GM23338 (cell line): ENCODE measurements around the gene ZFYVE21. TPM values are rescaled to one million over a fixed set of nuclear protein-coding genes. Genes with fewer than 3 reads are reported as not detected.

Source experiments
- ATAC-seq: fragments of 200-7000 bp; cut with Tn5 transposase; 3 replicates; pipeline ENCODE4 v1.9.1; 2020
- DNase-seq: peaks from one replicate; pipeline ENCODE4 v3.0.0-alpha.2; 2015; ENCODE audit warnings: low spot score
- H2AFZ ChIP-seq: fragments of 200-600 bp; sonication (generic); 2 replicates; pipeline ENCODE4 v1.8.0; 2016; ENCODE audit warnings: antibody characterized with exemption, mild to moderate bottlenecking, moderate library complexity
- H3F3A ChIP-seq: fragments of 200-600 bp; sonication (generic); replicated peaks from 2 replicates; pipeline ENCODE4 v1.8.0; 2017; ENCODE audit warnings: antibody characterized with exemption, mixed run types, low read depth
- H3K27ac ChIP-seq: fragments of 200-600 bp; sonication (generic); 2 replicates; pipeline ENCODE4 v1.6.1; 2016; ENCODE audit warnings: low read depth
- H3K27me3 ChIP-seq: fragments of 200-600 bp; sonication (generic); 2 replicates; pipeline ENCODE4 v1.8.0; 2016; ENCODE audit warnings: mild to moderate bottlenecking, mixed run types, moderate library complexity; ENCODE audit not compliant: insufficient read depth
- H3K36me3 ChIP-seq: fragments of 200-600 bp; sonication (generic); 2 replicates; pipeline ENCODE4 v1.8.0; 2016; ENCODE audit warnings: mild to moderate bottlenecking; ENCODE audit not compliant: insufficient read depth
- H3K4me1 ChIP-seq: fragments of 200-600 bp; sonication (generic); 2 replicates; pipeline ENCODE4 v1.8.0; 2016; ENCODE audit warnings: mild to moderate bottlenecking, moderate library complexity; ENCODE audit not compliant: insufficient read depth
- H3K4me2 ChIP-seq: fragments of 200-600 bp; sonication (generic); 2 replicates; pipeline ENCODE4 v1.7.1; 2017; ENCODE audit warnings: mixed run types
- H3K4me3 ChIP-seq: fragments of 200-600 bp; sonication (generic); 2 replicates; pipeline ENCODE4 v1.6.1; 2016; ENCODE audit warnings: mixed run types
- H3K79me2 ChIP-seq: fragments of 200-600 bp; sonication (generic); replicated peaks from 2 replicates; pipeline ENCODE4 v1.8.0; 2017; ENCODE audit warnings: mild to moderate bottlenecking; ENCODE audit not compliant: insufficient read depth
- H3K9me2 ChIP-seq: fragments of 200-600 bp; sonication (generic); 2 replicates; pipeline ENCODE4 v1.8.0; 2017; ENCODE audit not compliant: insufficient read depth
- H4K20me1 ChIP-seq: fragments of 200-600 bp; sonication (generic); replicated peaks from 2 replicates; pipeline ENCODE4 v1.8.0; 2017; ENCODE audit warnings: mild to moderate bottlenecking; ENCODE audit not compliant: insufficient read depth
- H3K27ac Mint-ChIP-seq: 2 replicates; pipeline ENCODE4 v1.8.0; 2020; ENCODE audit warnings: inconsistent platforms, mild to moderate bottlenecking, moderate library complexity, mixed read lengths
- H3K27me3 Mint-ChIP-seq: 3 replicates; pipeline ENCODE4 v1.8.0; 2022; ENCODE audit warnings: low read depth, mild to moderate bottlenecking, moderate library complexity, mixed read lengths, inconsistent platforms; ENCODE audit not compliant: insufficient read depth, poor library complexity
- H3K36me3 Mint-ChIP-seq: 3 replicates; pipeline ENCODE4 v1.8.0; 2021; ENCODE audit warnings: low read depth, mild to moderate bottlenecking, inconsistent platforms, moderate library complexity, mixed read lengths
- H3K4me1 Mint-ChIP-seq: 3 replicates; pipeline ENCODE4 v1.8.0; 2020; ENCODE audit warnings: mild to moderate bottlenecking, inconsistent platforms, mixed read lengths
- H3K4me3 Mint-ChIP-seq: 3 replicates; pipeline ENCODE4 v1.8.0; 2021; ENCODE audit warnings: moderate library complexity, mild to moderate bottlenecking, inconsistent platforms, mixed read lengths
- H3K9me3 Mint-ChIP-seq: 3 replicates; pipeline ENCODE4 v1.8.0; 2020; ENCODE audit warnings: moderate library complexity, mild to moderate bottlenecking, inconsistent platforms, mixed read lengths
- CREB1 ChIP-seq: fragments of 250-450 bp; sonication (Bioruptor Pico); IDR thresholded peaks from 2 replicates; pipeline ENCODE4 v1.5.0; 2020; ENCODE audit warnings: low read depth, mild to moderate bottlenecking, moderate library complexity
- ETS1 ChIP-seq: IDR thresholded peaks from 2 replicates; pipeline ENCODE4 v1.6.1; 2016; ENCODE audit warnings: antibody characterized with exemption
- EZH2 ChIP-seq: fragments of 200-600 bp; sonication (generic); IDR thresholded peaks from one replicate; pipeline ENCODE4 v1.8.0; 2017; ENCODE audit warnings: antibody characterized with exemption, mild to moderate bottlenecking, low read depth; ENCODE audit not compliant: unreplicated experiment
- EZH2phosphoT487 ChIP-seq: fragments of 200-600 bp; sonication (generic); IDR thresholded peaks from one replicate; pipeline ENCODE4 v1.8.1; 2018; ENCODE audit warnings: antibody characterized with exemption; ENCODE audit not compliant: unreplicated experiment
- JUNB ChIP-seq: IDR thresholded peaks from one replicate; pipeline ENCODE4 v1.6.1; 2016; ENCODE audit warnings: antibody characterized with exemption; ENCODE audit not compliant: unreplicated experiment
- NANOG ChIP-seq: IDR thresholded peaks from 2 replicates; pipeline ENCODE4 v1.6.1; 2016; ENCODE audit warnings: antibody characterized with exemption, borderline replicate concordance
- POLR2AphosphoS5 ChIP-seq: IDR thresholded peaks from 2 replicates; pipeline ENCODE4 v1.6.1; 2016; ENCODE audit warnings: antibody characterized with exemption, low read depth
- STAT1 ChIP-seq: IDR thresholded peaks from one replicate; pipeline ENCODE4 v1.6.1; 2016; ENCODE audit warnings: antibody characterized with exemption; ENCODE audit not compliant: unreplicated experiment
- ZNF114 ChIP-seq: fragments of 250-450 bp; sonication (Bioruptor Pico); IDR thresholded peaks from 2 replicates; pipeline ENCODE4 v1.5.0; 2020; ENCODE audit warnings: mild to moderate bottlenecking, moderate library complexity
- ZNF331 ChIP-seq: fragments of 250-450 bp; sonication (Bioruptor Pico); IDR thresholded peaks from 2 replicates; pipeline ENCODE4 v1.5.0; 2020; ENCODE audit warnings: low read depth, mild to moderate bottlenecking, moderate library complexity
- ZNF462 ChIP-seq: fragments of 250-450 bp; sonication (Bioruptor Pico); IDR thresholded peaks from 2 replicates; pipeline ENCODE4 v1.5.0; 2020; ENCODE audit warnings: mild to moderate bottlenecking, moderate library complexity
- polyA plus RNA-seq: library from polyadenylated mRNA; unstranded; fragments of >200 nt; fragmentation: Nextera tagmentation; extraction: Ambion mirVana; gene quantifications from 2 replicates; pipeline ENCODE4 v1.2.1, GENCODE V29; 2016
- total RNA-seq: library from RNA; depleted of rRNA; stranded (reverse); fragments of >200 nt; shearing (Covaris generic); gene quantifications from 2 replicates; pipeline ENCODE4 v1.2.3, GENCODE V29; 2014
- TF ChIP-seq, protein P1 (sequence below): IDR thresholded peaks from one replicate; pipeline ENCODE4 v1.6.1; 2018; ENCODE audit warnings: antibody characterized with exemption; ENCODE audit not compliant: unreplicated experiment
- TF ChIP-seq, protein P2 (sequence below), 2 experiments: fragments of 200-600 bp in 1 of 2; sonication (generic) in 1 of 2; conservative IDR thresholded peaks; 2 replicates each; pipeline versions ENCODE4 v1.5.1 to v1.6.1; 2016 to 2017; ENCODE audit warnings: antibody characterized with exemption in 2 of 2, low read depth in 2 of 2, mild to moderate bottlenecking in 2 of 2, moderate library complexity in 1 of 2

ZFYVE21 gene
- total and polyA plus RNA-seq, 2 experiments from 2014 or later = 88.0 to 89.6 TPM

DNA sequence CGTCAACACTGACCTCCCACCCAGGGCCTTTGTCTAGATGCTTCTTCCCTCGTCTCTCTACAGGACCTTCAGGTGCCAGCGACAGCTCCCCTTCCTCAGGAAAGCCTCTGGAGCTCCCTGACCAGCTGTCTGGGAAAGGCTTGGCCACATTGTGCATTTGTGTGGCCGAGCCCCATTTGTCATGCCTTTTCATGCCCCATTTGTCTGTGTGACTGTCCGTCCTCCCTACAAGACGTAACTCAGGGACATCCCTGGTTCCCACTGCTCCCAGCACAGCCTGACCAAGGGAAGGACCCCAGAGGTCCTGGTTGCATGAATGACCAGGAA, 23.8 kb downstream of the ZFYVE21 start:
- no peak overlapping the region for H3K4me3 ChIP-seq
- Mint-ChIP-seq H3K4me3 (no peak overlapping the region), H3K27me3 (peaks cover 19% of the 10 kb centered on the region), H3K4me1 (peaks cover 36% of the 10 kb centered on the region), H3K9me3 (no peaks in the 10 kb centered on the region), H3K36me3 (peaks cover 17% of the 10 kb centered on the region), H3K27ac (no peak overlapping the region)
- no peaks in the 10 kb centered on the region for H3K79me2 ChIP-seq
- TF ChIP-seq NANOG = no peak
- TF ChIP-seq ZNF331 (CRISPR knock-in tag) = no peak
- TF ChIP-seq STAT1 = no peak
- no peak for TF ChIP-seq EZH2phosphoT487
- TF ChIP-seq, protein P1, sequence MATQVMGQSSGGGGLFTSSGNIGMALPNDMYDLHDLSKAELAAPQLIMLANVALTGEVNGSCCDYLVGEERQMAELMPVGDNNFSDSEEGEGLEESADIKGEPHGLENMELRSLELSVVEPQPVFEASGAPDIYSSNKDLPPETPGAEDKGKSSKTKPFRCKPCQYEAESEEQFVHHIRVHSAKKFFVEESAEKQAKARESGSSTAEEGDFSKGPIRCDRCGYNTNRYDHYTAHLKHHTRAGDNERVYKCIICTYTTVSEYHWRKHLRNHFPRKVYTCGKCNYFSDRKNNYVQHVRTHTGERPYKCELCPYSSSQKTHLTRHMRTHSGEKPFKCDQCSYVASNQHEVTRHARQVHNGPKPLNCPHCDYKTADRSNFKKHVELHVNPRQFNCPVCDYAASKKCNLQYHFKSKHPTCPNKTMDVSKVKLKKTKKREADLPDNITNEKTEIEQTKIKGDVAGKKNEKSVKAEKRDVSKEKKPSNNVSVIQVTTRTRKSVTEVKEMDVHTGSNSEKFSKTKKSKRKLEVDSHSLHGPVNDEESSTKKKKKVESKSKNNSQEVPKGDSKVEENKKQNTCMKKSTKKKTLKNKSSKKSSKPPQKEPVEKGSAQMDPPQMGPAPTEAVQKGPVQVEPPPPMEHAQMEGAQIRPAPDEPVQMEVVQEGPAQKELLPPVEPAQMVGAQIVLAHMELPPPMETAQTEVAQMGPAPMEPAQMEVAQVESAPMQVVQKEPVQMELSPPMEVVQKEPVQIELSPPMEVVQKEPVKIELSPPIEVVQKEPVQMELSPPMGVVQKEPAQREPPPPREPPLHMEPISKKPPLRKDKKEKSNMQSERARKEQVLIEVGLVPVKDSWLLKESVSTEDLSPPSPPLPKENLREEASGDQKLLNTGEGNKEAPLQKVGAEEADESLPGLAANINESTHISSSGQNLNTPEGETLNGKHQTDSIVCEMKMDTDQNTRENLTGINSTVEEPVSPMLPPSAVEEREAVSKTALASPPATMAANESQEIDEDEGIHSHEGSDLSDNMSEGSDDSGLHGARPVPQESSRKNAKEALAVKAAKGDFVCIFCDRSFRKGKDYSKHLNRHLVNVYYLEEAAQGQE = no peak
- no peak for TF ChIP-seq JUNB
- TF ChIP-seq, protein P2, sequence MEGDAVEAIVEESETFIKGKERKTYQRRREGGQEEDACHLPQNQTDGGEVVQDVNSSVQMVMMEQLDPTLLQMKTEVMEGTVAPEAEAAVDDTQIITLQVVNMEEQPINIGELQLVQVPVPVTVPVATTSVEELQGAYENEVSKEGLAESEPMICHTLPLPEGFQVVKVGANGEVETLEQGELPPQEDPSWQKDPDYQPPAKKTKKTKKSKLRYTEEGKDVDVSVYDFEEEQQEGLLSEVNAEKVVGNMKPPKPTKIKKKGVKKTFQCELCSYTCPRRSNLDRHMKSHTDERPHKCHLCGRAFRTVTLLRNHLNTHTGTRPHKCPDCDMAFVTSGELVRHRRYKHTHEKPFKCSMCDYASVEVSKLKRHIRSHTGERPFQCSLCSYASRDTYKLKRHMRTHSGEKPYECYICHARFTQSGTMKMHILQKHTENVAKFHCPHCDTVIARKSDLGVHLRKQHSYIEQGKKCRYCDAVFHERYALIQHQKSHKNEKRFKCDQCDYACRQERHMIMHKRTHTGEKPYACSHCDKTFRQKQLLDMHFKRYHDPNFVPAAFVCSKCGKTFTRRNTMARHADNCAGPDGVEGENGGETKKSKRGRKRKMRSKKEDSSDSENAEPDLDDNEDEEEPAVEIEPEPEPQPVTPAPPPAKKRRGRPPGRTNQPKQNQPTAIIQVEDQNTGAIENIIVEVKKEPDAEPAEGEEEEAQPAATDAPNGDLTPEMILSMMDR (conservative IDR thresholded peaks at IDR 0.05; ENCODE audit: low read depth in 2 of 2) = no peak
- TF ChIP-seq ETS1 = no peak
- no peak for TF ChIP-seq ZNF114
- no peak for TF ChIP-seq POLR2AphosphoS5
- no peak for TF ChIP-seq EZH2
- no peak for TF ChIP-seq ZNF462 (CRISPR knock-in tag)
- no peak for TF ChIP-seq CREB1
- H3K4me1 ChIP-seq = no peaks in the 10 kb centered on the region
- no peaks in the 10 kb centered on the region for H4K20me1 ChIP-seq
- ATAC-seq (no peak), DNase-seq (no peak)
- no peaks in the 10 kb centered on the region for H3F3A ChIP-seq
- no peaks in the 10 kb centered on the region for H3K9me2 ChIP-seq
- no peaks in the 10 kb centered on the region for H3K36me3 ChIP-seq
- H2AFZ ChIP-seq = no peak overlapping the region
- H3K4me2 ChIP-seq = no peak overlapping the region
- no peaks in the 10 kb centered on the region for H3K27me3 ChIP-seq
- no peak overlapping the region for H3K27ac ChIP-seq
